HL-60 (cell line): ENCODE results near the gene NKAPD1.

Experiments used
- DNase-seq, 2 experiments: peaks; one replicate each; pipeline ENCODE4 v3.0.0-alpha.2; 2010 to 2020; ENCODE audit warnings: low read depth in 1 of 2, low spot score in 1 of 2
- H3K27ac ChIP-seq: fragments of 250-450 bp; sonication (Bioruptor Pico); replicated peaks from 2 replicates; pipeline ENCODE4 v1.5.1; 2020; ENCODE audit warnings: mild to moderate bottlenecking, moderate library complexity
- H3K27me3 ChIP-seq: fragments of 250-450 bp; sonication (Bioruptor Pico); 2 replicates; pipeline ENCODE4 v1.5.1; 2021; ENCODE audit warnings: mild to moderate bottlenecking, moderate library complexity; ENCODE audit not compliant: insufficient read depth, poor library complexity, severe bottlenecking
- H3K4me3 ChIP-seq: replicated peaks from 2 replicates; pipeline ENCODE4 v1.5.1; 2011; ENCODE audit warnings: mild to moderate bottlenecking, control low read depth, low read length; ENCODE audit not compliant: insufficient read depth
- CTCF ChIP-seq: IDR thresholded peaks from one replicate; pipeline ENCODE4 v1.5.1; 2011; ENCODE audit warnings: low read length, control low read depth, inconsistent platforms; ENCODE audit not compliant: insufficient read depth
- GABPA ChIP-seq: IDR thresholded peaks from 2 replicates; pipeline ENCODE4 v1.6.1; 2012; ENCODE audit warnings: low read depth
- POLR2AphosphoS5 ChIP-seq: IDR thresholded peaks from 2 replicates; pipeline ENCODE4 v1.6.1; 2012; ENCODE audit warnings: low read depth
- REST ChIP-seq: IDR thresholded peaks from 2 replicates; pipeline ENCODE4 v1.6.1; 2012; ENCODE audit warnings: low read depth; ENCODE audit not compliant: insufficient replicate concordance
- SPI1 ChIP-seq: IDR thresholded peaks from 2 replicates; pipeline ENCODE4 v1.6.1; 2012; ENCODE audit warnings: low read depth, mild to moderate bottlenecking, borderline replicate concordance

The NKAPD1 gene

GRCh38 chr11:112051768-112052167 lies 22.3 kb upstream of the NKAPD1 start:
- Histone ChIP-seq H3K4me3 (no peak overlapping the region), H3K27ac (no peak overlapping the region), H3K27me3 (no peaks in the 10 kb centered on the region)
- DNase-seq, result no peak
- no peak for TF ChIP-seq GABPA
- no peak for TF ChIP-seq SPI1
- no peak for TF ChIP-seq POLR2AphosphoS5
- no peak for TF ChIP-seq REST
- TF ChIP-seq CTCF, result no peak

DNA sequence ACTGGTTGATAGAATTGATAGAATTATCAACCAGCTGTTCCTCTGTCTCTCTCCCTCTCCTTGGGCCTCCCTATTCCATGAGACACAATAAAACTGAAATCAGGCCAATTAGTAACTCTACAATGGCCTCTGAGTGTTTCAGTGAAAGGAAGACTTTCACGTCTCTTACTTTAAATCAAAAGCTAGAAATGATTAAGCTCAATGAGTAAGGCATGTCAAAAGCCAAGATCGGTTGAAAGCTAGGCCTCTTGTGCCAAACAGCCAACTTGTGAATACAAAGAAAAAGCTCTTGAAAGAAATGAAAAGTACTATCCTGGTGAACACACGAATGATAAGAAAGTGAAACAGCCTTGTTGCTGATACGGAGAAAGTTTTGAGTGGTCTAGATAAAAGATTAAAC lies 16.9 kb upstream of the NKAPD1 start:
- no peak for DNase-seq
- no peak for TF ChIP-seq POLR2AphosphoS5
- TF ChIP-seq GABPA, result no peak
- TF ChIP-seq SPI1, result no peak
- no peak for TF ChIP-seq CTCF
- TF ChIP-seq REST, result no peak

GRCh38 chr11:112058103-112058502 lies 16.0 kb upstream of the NKAPD1 start:
- no peak for DNase-seq
- TF ChIP-seq REST, result no peak
- no peak for TF ChIP-seq SPI1
- TF ChIP-seq CTCF, result no peak
- TF ChIP-seq POLR2AphosphoS5, result no peak
- no peak for TF ChIP-seq GABPA
- Histone ChIP-seq H3K4me3 (no peak overlapping the region), H3K27me3 (no peaks in the 10 kb centered on the region), H3K27ac (no peak overlapping the region)

More for the DNA sequence above, 16.9 kb upstream of the NKAPD1 start:
- Histone ChIP-seq H3K4me3 (no peak overlapping the region), H3K27ac (no peak overlapping the region), H3K27me3 (no peaks in the 10 kb centered on the region)
